ENCODE measurements around the gene AK4.
"Not testable (repeated sequence)": the region's sequence is repeated elsewhere in the genome, so short reads cannot be mapped to it uniquely, and the experiment has no call there.

AK4 gene

DNA sequence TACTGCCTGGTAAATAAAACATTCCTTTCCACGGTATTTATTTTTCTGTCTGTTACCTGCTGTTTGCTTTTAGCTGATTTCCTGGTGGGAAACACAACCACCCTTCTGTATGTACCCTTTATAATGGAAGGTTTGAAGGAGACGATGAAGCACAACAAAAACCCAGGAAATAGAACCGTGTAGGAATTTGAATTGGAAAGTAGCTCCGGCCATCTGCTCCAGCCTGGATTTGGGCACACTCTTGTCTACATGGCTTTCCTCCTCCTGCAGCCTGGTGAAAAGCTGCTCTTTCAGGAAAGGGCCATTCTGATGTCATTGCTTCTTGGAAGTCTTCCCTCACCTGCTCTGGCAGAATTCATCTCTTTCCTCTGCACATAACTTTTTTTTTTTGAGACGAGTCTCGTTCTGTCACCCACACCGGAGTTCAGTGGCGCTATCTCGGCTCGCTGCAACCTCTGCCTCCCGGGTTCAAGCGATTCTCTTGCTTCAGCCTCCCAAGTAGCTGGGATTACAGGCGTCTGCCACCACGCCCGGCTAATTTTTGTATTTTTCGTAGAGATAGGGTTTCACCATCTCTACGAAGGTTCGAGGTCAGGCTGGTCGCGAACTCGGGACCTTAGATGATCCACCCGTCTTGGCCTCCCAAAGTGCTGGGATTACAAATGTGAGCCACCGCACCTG, 2.7 kb downstream of the AK4 start:
- DNase-seq = no peak

DNA sequence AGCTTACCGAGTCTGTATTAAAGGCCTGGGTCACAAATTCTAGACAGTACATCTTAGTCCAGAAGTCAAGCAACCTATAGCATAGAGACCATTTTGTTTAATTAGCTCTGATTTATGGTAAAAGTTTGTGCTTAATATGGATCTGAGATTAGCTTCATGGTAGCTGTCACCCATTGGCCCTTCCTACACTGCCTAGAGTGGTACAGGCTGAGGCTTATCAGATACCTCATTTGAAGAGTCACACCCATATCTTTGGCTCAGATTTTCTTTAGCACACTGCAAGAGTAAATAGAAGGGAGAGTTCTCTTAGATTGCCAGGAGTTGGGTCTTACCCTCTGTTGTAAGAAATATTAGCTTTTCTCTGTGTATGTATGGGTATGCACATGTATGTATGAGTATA, 3.6 kb downstream of the AK4 start:
- DNase-seq = no peak

DNA sequence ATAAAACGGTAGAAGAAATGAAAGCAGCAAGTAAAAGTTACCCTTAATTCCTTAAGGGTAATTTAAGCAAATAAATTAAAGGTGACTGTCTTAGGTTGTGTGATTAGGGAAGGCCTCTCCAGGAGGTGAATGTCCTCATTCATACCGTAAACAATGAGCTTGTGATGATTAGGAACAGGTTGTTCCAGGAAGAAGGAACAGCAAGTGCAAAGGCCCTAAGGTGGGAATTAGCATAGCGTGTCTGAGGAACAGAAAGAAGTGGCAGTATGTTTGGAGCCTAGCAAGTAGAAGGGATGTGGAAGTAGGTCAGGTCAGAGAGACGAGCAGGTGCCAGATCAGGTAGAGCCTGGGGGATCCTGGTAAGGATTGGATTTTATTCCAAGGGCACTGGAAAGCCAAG, 5.6 kb downstream of the AK4 start:
- DNase-seq = no peak

DNA sequence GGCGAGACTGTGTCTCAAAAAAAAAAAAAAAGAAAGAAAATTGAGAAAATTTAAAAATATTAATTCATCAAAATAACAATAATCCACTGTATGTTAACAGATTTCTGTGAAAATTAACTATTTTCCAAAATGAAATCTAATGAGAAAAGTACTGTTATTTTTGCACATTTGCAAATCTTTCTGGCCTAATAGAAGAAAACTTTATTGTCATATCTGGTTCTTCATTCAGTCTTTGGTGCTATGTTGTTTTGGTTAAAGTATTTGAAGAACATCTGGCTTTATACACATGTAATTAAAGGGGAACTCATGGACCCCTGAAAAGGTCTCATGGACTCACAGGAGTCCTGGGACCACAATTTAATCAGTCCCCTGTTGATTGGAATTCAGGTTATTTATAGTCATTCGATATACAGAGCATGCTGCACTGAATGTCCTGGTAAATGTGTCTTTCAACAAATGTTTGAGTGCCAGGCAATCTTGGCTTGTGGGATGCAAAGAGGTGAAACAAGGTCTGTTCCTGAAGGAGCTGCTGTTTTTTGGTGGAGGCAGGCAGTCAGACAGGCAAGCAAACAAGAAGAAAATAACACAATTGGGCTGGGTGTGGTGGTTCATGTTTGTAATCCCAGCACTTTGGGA, 9.0 kb downstream of the AK4 start:
- no peak for DNase-seq

DNA sequence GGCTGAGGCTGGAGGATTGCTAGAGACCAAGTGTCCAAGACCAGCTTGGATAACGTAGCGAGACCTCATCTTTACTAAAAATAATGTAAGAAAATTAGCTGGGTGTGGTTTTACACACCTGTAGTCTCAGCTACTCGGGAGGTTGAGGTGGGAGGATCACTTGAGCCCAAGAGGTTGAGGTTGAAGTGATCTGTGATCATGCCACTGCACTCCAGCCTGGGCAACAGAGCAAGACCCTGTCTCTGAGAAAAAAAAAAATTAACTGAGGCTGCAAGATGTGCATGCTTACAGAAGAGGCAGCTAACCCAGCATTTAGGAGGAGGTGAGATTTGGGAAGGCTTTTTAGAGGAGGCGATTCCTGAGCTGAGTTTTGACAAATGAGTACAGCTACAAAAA, 9.5 kb downstream of the AK4 start:
- no peak for DNase-seq

GRCh38 chr1:65159291-65159688, 11.3 kb downstream of the AK4 start:
- not testable (repeated sequence) for DNase-seq

DNA sequence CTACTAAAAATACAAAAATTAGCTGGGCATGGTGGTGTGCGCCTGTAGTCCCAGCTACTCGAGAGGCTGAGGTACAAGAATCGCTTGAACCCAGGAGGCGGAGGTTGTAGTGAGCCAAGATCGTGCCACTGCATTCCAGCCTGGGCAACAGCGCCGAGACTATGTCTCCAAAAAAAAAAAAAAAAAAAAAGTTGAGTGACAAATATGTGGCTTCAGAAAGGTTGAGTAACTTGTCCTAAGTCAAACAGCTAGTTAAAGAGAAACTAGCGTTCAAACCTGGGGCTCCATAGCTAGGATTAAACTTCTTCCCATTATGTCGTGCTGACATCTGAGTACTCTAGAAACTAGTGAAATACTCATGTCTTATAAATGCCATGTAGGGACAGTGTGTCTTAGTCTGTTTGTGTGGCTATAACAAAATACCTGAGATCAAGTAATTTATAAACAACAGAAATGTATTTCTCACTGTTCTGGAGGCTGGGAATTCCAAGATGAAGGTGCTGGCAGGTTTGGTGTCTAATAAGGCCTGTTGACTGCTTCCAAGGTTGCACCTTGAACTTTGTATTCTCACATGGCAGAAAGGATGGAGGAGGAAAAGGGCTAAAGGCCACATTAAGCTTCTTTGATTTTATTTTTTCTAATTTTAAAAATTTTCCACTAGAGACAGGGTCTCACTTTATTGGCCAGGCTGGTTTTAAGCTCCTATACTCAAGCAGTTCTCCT, 12.0 kb downstream of the AK4 start:
- no peak for DNase-seq

- DNase-seq = no peak
Observed at GRCh38 chr1:65163201-65163805, 15.3 kb downstream of the AK4 start.

DNA sequence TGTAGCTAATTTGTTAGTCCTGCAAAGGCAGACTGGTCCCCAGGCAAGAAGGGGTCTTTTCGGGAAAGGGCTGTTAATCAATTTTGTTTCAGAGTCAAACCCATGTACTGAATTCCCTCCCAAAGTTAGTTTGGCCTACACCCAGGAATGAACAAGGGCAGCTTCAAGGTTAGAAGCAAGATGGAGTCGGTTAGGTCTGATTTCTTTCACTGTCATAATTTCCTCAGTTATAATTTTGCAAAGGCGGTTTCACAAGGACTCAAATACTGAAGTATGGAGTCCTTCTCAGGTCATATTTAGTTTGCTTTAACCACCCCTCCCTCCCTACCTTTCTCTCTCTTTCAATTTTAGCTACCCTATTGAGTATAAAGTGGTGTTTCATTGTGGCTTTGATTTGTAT, 16.1 kb downstream of the AK4 start:
- not testable (repeated sequence) for DNase-seq

DNA sequence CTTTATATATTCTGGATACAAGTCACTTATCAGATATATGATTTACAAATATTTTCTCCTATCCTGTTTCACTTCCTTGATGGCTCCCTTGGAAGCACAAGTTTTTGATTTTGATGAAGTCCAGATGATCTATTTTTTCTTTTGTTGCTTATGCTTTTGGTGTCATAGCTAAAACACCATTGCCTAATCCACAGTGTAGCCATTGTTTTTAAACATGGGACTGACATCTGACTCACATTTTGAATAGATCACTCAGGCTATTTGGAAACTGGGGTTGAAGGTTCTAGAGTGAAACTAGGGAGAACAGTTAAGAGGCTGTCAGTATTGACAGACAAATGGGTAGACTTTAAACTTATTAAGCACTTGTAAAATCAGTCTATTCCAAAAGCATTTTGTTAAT, 16.6 kb downstream of the AK4 start:
- DNase-seq = no peak

DNA sequence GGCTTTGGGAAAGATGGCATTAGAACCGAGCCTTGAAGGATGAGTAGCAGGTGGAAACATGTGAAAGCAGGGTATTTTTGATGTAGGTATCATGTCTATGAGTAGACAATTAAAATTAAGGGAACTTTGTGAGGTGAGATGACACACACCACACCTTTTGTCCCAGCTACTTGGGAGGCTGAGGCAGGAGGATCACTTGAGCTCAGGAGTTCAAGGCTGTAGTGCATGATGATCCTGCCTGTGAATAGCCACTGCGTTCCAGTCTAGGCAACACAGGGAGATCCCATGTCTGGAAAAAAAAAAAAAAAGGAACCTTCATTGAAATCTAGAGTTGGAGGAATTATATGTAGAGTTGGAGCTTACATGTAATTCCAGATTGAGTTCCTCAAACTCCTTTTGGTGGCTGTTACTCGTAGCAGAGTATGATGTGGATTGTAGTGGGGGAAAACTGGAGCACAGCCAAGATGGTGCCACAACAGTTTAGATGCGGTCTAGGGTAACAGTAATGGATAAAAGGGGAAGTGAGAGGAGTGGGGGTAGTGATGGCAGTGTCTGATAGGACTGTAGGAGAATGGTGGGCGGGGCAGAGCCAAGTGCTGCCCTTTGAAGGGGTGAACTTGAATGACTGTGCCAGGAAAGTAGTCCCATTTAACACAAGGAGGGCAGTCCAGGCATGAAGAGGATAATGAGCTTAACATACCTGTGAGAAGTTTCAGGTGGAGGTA, 17.4 kb downstream of the AK4 start:
- DNase-seq = no peak

- DNase-seq = no peak
Observed at GRCh38 chr1:65166572-65167305, 18.7 kb downstream of the AK4 start.

GRCh38 chr1:65167586-65168242, 19.7 kb downstream of the AK4 start:
- no peak for DNase-seq

- no peak for DNase-seq
Observed at GRCh38 chr1:65168867-65169266, 20.9 kb downstream of the AK4 start.

DNA sequence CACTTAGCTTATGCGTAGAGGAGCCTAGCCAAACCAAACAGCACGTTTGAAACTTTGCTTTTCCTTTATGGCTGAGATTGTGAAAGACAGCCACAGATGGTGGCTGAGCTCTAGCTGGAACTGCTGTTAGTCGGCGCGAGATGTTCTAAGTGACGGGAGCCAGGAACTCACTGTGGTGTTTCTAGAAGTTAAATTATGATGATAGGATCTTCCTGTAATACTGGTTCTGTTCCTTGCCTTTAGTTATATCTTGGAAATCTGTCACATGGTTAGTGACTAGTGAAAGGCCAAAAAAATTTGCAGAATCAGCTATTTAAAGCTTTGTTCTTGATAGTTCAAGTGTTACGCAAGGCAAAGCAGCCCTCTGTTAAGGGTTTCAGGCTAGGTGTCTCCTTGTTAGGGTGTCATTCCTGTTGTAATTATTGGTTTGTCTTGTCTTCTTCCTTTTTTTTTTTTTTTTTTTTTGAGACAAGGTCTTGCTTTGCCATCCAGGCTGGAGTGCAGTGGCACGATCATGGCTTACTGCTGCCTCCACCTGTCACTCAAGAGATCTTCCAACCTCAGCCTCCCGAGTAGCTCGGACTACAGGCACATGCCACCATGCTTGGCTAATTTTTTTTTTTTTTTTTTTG, 22.6 kb downstream of the AK4 start:
- no peak for DNase-seq

- no peak for DNase-seq
Observed at GRCh38 chr1:65172936-65173690, 25.1 kb downstream of the AK4 start.

GRCh38 chr1:65174585-65174984, 26.6 kb downstream of the AK4 start:
- no peak for DNase-seq

- DNase-seq = no peak
Observed at GRCh38 chr1:65175171-65176055, 27.4 kb downstream of the AK4 start.

DNA sequence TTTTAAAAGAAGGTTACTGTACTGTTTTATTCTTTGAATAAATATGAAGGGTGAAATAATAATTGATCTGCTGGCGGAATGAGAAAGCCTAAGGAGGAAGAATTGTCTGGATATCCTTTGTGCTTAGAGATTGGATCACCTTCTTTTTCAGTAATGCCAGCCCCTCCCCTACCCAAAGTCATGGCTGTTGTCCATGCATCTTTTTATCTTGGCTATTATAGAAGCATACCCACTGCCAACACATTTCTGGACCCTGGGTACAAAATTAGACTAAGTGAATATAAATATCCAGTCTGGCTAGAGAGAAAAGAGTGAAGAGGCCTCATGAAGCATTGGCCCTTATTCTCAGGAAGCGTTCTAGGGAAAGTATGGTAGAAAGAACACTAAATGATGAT, 28.1 kb downstream of the AK4 start:
- no peak for DNase-seq

- DNase-seq = no peak
Observed at GRCh38 chr1:65176591-65176990, 28.6 kb downstream of the AK4 start.

All from activated gamma-delta T cell (primary cell).